Activated naive CD4-positive, alpha-beta T cell treated with Interleukin-2 at 50 U/mL for 16 hours (primary cell): ENCODE results near the gene POU3F3.

Source experiments
- DNase-seq: peaks from one replicate; pipeline ENCODE4 v3.0.0-alpha.2; 2020

POU3F3 gene

DNA sequence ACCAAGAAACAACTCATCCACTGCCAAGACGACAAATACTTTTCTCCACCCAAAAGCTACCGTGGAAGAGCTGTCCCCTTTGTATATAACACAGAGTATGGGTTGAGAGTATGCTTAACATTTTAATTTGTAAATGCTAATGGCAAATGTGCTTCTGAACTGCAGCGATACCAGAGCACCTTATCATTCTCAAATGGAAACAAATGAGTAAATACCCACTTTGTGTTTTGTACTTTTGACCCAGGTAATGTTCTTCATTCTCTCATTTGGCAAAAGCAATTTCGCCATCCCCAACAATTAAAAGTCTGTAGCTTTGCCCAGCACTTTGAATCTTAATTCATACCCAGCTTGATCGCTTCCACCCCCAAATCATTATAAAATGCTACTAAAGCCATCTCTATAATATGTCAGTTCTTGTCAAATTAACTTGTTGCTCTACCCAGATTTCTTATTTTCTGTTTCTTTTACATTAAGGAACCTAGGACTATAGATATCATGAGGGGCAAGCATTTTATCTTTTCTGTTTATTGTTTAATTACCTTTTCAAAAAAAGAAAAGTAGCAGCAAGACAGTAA is 6.2 kb upstream of the POU3F3 start:
- DNase-seq: no peak

GRCh38 chr2:104848526-104848925 is 5.4 kb upstream of the POU3F3 start:
- DNase-seq: no peak

- no peak for DNase-seq
These were observed 4.8 kb upstream of the POU3F3 start for GRCh38 chr2:104849101-104849500.

- peak; percentile 41 for DNase-seq
These were observed 4.2 kb upstream of the POU3F3 start for GRCh38 chr2:104849618-104850141.

GRCh38 chr2:104850361-104851290 is 3.3 kb upstream of the POU3F3 start:
- no peak for DNase-seq

DNA sequence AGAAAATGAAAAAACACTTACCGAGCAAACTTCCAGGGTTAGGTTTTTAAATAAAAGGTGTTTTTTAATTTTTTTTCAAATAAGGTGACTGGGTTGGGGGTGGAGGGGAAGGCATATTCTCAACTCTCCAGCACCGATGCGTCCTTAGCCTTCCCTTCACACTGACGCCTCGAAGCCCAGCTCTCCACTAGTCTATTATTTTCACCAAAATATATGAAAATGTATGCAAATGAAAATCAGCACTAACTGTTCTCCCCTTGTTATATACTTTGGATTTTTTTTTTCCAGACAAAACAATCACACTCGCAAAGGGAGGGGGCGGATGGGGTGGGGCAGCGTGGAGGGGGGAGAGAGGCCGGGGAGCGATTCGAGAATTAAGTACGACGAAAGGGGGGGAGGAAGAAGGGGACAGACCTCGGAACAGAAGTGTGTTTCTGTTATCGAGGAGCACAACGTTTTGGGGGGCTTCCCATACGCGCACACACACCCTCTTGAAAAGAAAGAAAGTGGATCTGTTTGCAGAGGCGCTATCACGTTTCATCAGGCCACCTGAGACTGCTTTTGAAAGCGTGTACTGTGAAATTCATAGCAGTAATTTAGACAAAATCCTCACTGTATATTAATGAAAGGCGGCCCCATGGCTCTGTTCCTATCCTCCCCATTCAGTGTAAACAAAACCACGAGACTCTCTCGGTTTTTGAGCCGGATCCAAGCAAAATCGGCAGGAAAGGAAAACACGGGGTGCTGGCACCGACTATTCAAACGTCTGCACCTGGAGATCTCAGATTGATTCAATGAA is 2.4 kb upstream of the POU3F3 start:
- DNase-seq: no peak

- DNase-seq: no peak
These were observed 1.7 kb upstream of the POU3F3 start for GRCh38 chr2:104852090-104852666.

GRCh38 chr2:104854498-104855220 is 744 bp downstream of the POU3F3 start:
- no peak for DNase-seq

DNA sequence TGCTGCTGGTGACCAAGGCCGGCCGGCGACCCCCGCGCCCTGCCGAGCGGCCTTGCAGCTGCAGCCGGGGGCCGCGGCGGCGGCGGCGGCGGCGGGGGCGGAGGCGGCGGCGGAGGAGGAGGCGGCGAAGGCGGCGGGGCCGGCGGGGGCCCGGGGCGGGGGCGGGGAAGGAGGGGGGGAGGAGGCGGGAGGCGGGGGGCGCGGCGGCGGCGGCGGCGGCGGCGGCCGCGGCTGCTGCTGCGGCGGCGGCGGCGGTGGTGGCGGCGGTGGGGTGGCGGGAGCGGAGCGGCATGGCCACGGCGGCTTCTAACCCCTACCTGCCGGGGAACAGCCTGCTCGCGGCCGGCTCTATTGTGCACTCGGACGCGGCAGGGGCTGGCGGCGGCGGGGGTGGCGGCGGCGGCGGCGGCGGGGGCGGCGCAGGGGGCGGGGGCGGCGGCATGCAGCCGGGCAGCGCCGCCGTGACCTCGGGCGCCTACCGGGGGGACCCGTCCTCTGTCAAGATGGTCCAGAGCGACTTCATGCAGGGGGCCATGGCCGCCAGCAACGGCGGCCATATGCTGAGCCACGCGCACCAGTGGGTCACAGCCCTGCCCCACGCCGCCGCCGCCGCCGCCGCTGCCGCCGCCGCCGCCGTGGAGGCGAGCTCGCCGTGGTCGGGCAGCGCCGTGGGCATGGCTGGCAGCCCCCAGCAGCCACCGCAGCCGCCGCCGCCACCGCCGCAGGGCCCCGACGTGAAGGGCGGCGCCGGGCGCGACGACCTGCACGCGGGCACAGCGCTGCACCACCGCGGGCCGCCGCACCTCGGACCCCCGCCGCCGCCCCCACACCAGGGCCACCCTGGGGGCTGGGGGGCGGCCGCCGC is 1.5 kb downstream of the POU3F3 start:
- DNase-seq: no peak

GRCh38 chr2:104856086-104856972 is 2.4 kb downstream of the POU3F3 start:
- no peak for DNase-seq

DNA sequence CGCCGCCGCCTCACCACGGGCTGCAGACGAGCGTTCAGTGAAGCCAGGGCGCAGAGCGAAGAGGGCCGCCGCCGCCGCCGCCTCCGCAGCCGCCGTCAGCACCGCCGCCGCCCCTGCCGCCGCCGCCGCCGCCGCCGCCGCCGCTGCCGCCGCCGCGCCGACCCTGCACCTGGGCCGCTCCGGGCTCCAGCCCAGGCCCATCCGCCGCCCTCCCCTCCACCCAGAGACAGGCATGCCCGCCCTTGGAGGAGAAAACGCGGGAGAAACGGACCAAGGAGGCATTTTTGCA is 3.0 kb downstream of the POU3F3 start:
- DNase-seq: no peak

- DNase-seq: no peak
These were observed 3.5 kb downstream of the POU3F3 start for GRCh38 chr2:104857262-104858005.

- DNase-seq: no peak
These were observed 4.4 kb downstream of the POU3F3 start for GRCh38 chr2:104858006-104858978.

DNA sequence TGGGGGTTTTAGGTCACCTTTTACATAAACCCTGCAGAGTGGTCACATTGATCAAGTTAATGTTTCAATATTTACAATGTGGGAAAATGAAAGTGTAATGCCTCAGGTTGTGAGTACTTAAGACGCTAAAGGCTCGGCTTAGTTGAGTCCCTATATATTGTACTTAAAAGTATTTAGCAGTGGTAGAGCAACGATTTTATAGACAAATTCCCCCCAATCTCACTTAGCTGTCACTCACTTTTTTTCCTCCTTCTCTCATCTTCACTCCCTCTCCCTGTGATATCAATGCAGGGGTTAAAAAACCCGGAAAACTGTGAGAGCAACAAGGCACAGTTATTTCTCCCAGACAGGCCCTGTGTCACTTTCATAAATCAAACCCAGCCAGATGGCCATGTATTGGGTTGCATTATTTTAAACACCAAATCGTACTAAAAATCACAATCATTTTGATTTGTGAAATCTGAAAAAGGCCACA is 5.4 kb downstream of the POU3F3 start:
- no peak for DNase-seq

GRCh38 chr2:104859766-104860450 is 6.0 kb downstream of the POU3F3 start:
- DNase-seq: no peak

DNA sequence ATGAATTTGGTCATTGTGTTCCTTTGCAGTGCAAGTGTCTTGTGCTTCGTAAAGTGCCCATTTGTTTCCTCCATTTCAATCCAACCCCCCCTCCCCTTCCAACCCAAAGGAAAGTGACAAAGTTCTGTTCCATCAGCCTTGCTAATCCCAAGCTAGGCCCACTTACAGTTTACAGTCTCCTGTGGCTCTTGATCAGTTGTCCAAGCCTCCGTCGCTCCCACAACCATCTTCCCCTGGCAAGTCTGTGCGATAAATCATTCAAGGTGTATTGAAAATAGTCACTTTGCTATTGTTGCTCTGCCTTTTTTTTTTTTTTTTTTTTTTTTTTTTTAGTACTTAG is 6.5 kb downstream of the POU3F3 start:
- DNase-seq: no peak

DNA sequence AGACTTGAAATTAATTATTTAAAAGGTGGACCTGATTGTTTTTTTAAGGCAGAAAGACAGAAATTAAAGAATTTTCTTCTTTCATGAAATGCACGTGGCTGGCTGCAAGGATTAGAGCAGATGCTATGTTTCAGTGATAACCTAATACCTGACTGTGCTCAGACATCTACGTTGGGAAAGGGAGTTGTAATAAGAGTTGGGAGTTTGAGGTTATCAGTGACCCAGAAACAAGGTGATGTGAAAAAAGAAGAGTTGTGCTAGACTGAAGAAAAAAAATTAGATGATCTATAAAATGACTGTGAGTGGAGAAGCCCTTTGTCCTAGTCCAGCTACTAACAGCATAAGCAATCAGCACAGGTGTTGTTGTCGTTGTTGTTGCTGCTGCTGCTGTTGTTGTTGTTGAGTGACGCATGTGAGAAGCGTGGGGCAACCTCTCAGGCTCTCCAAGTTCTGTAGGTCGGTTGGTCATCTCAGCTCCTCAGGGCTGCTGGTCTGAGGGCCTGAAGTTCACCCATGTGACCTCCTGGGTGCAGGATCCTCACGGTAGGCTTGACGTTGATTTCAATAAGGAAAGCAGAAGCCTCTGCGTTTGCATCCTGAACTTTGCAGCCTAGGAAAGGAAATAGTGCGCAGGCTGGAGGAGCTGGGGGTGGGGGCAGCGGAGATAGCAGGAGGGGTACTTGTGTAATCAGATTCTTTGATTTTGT is 7.6 kb downstream of the POU3F3 start:
- no peak for DNase-seq
